Liver (tissue), 9 donors: ENCODE measurements around the gene SHC4. TPM values are rescaled to one million over a fixed set of nuclear protein-coding genes. Genes with fewer than 3 reads are reported as not detected.

Experiments
- DNase-seq: peaks from one replicate; pipeline ENCODE4 v3.0.0-alpha.2; 2017; ENCODE audit warnings: low spot score
- H3K27ac ChIP-seq, 2 donors: one replicate each; pipeline ENCODE4 v1.7.0; 2013; ENCODE audit warnings: inconsistent platforms in 2 of 2, low read length in 2 of 2, control low read depth in 1 of 2, low read depth in 1 of 2, mild to moderate bottlenecking in 1 of 2
- H3K27me3 ChIP-seq, 4 donors: one replicate each; pipeline versions ENCODE4 v1.6.1 to v1.7.0; 2013; ENCODE audit warnings: low read length in 3 of 4, inconsistent platforms in 1 of 4, mild to moderate bottlenecking in 1 of 4, moderate library complexity in 1 of 4; ENCODE audit not compliant: control insufficient read depth in 4 of 4, insufficient read depth in 4 of 4
- H3K36me3 ChIP-seq, 4 donors: one replicate each; pipeline versions ENCODE4 v1.6.1 to v1.7.0; 2013; ENCODE audit warnings: low read length in 3 of 4, mild to moderate bottlenecking in 3 of 4, low read depth in 1 of 4, moderate library complexity in 1 of 4; ENCODE audit not compliant: control insufficient read depth in 4 of 4, insufficient read depth in 3 of 4
- H3K4me1 ChIP-seq, 4 donors: one replicate each; pipeline versions ENCODE4 v1.6.1 to v1.7.0; 2013; ENCODE audit warnings: low read length in 3 of 4, mild to moderate bottlenecking in 3 of 4, moderate library complexity in 1 of 4; ENCODE audit not compliant: control insufficient read depth in 4 of 4, insufficient read depth in 4 of 4
- H3K4me3 ChIP-seq, 3 donors: one replicate each; pipeline versions ENCODE4 v1.6.1 to v1.7.0; 2013; ENCODE audit warnings: low read length in 3 of 3, control low read depth in 1 of 3, low read depth in 1 of 3, mild to moderate bottlenecking in 1 of 3
- H3K9ac ChIP-seq, 2 donors: one replicate each; pipeline ENCODE4 v1.7.0; 2013; ENCODE audit warnings: low read length in 2 of 2, mild to moderate bottlenecking in 2 of 2, moderate library complexity in 2 of 2, control low read depth in 1 of 2, low read depth in 1 of 2
- H3K9me3 ChIP-seq, 4 donors: one replicate each; pipeline versions ENCODE4 v1.6.1 to v1.7.0; 2013; ENCODE audit warnings: low read length in 3 of 4; ENCODE audit not compliant: control insufficient read depth in 4 of 4
- EGR1 ChIP-seq, 2 donors: IDR thresholded peaks; 2 replicates each; pipeline ENCODE4 v1.6.1; 2016 to 2018; ENCODE audit warnings: antibody characterized with exemption in 2 of 2, low read depth in 2 of 2
- FOXA1 ChIP-seq: IDR thresholded peaks from 2 replicates; pipeline ENCODE4 v1.6.1; 2016; ENCODE audit warnings: antibody characterized with exemption
- GABPA ChIP-seq, 2 donors: IDR thresholded peaks in 1 of 2; conservative IDR thresholded peaks in 1 of 2; 2 replicates each; pipeline ENCODE4 v1.6.1; 2016; ENCODE audit warnings: antibody characterized with exemption in 2 of 2, mild to moderate bottlenecking in 1 of 2, moderate library complexity in 1 of 2
- HNF4A ChIP-seq, 2 donors: conservative IDR thresholded peaks; 2 replicates each; pipeline ENCODE4 v1.6.1; 2016; ENCODE audit warnings: antibody characterized with exemption in 2 of 2, mild to moderate bottlenecking in 2 of 2
- HNF4G ChIP-seq: IDR thresholded peaks from 2 replicates; pipeline ENCODE4 v1.6.1; 2016; ENCODE audit warnings: antibody characterized with exemption
- JUND ChIP-seq, 2 donors: IDR thresholded peaks; 2 replicates each; pipeline ENCODE4 v1.6.1; 2016; ENCODE audit warnings: antibody characterized with exemption in 2 of 2
- MAX ChIP-seq: IDR thresholded peaks from 2 replicates; pipeline ENCODE4 v1.6.1; 2016; ENCODE audit warnings: antibody characterized with exemption
- NR2F2 ChIP-seq: IDR thresholded peaks from 2 replicates; pipeline ENCODE4 v1.6.1; 2016; ENCODE audit warnings: antibody characterized with exemption
- RAD21 ChIP-seq, 2 donors: IDR thresholded peaks; 2 replicates each; pipeline ENCODE4 v1.6.1; 2016; ENCODE audit warnings: antibody characterized with exemption in 2 of 2, mild to moderate bottlenecking in 2 of 2
- REST ChIP-seq: IDR thresholded peaks from 2 replicates; pipeline ENCODE4 v1.6.1; 2016; ENCODE audit warnings: antibody characterized with exemption, mild to moderate bottlenecking
- RXRA ChIP-seq, 2 donors: IDR thresholded peaks; 2 replicates each; pipeline ENCODE4 v1.6.1; 2017 to 2018; ENCODE audit warnings: antibody characterized with exemption in 2 of 2, mild to moderate bottlenecking in 1 of 2
- SP1 ChIP-seq: IDR thresholded peaks from 2 replicates; pipeline ENCODE4 v1.6.1; 2018; ENCODE audit warnings: antibody characterized with exemption, mild to moderate bottlenecking
- TAF1 ChIP-seq: conservative IDR thresholded peaks from 2 replicates; pipeline ENCODE4 v1.6.1; 2016; ENCODE audit warnings: antibody characterized with exemption, mild to moderate bottlenecking
- YY1 ChIP-seq: IDR thresholded peaks from 2 replicates; pipeline ENCODE4 v1.6.1; 2016; ENCODE audit warnings: antibody characterized with exemption, mild to moderate bottlenecking
- WGBS: extraction: QIAGEN DNeasy Blood & Tissue Kit; methylation state at CpG from one replicate; pipeline ENCODE4 v1.1.7; 2013; 5-methylcytosine and 5-hydroxymethylcytosine counted together
- polyA plus RNA-seq, 2 donors: library from polyadenylated mRNA; stranded (reverse) in 1 of 2; unstranded in 1 of 2; fragments of 200-250 nt in 1 of 2; fragments of >200 nt in 1 of 2; fragmentation: Nextera tagmentation in 1 of 2; extraction: Ambion mirVana in 1 of 2; gene quantifications; one replicate each; pipeline versions ENCODE4 v1.2.1 to v1.2.3, GENCODE V29; 2013 to 2015
- total RNA-seq, 2 donors: library from RNA; depleted of rRNA; stranded (reverse); fragments of >200 nt; gene quantifications; one replicate each; pipeline ENCODE4 v1.2.3, GENCODE V29; 2014
- TF ChIP-seq, protein P1 (sequence below): IDR thresholded peaks from 2 replicates; pipeline ENCODE4 v1.6.1; 2016; ENCODE audit warnings: antibody characterized with exemption
- TF ChIP-seq, protein P2 (sequence below): fragments of 150-350 bp; IDR thresholded peaks from 2 replicates; pipeline ENCODE4 v1.5.1; 2017; ENCODE audit warnings: improper control_type of control experiment, low read depth, low read length; ENCODE audit not compliant: missing input control
- donor health status: healthy.
- donor health status: healthy.
- donor health status: healthy.
- donor health status: healthy.
- donor health status: healthy.

The SHC4 gene
- total and polyA plus RNA-seq, 4 donors: under 0.01 to 0.19 (median 0.05) TPM

DNA sequence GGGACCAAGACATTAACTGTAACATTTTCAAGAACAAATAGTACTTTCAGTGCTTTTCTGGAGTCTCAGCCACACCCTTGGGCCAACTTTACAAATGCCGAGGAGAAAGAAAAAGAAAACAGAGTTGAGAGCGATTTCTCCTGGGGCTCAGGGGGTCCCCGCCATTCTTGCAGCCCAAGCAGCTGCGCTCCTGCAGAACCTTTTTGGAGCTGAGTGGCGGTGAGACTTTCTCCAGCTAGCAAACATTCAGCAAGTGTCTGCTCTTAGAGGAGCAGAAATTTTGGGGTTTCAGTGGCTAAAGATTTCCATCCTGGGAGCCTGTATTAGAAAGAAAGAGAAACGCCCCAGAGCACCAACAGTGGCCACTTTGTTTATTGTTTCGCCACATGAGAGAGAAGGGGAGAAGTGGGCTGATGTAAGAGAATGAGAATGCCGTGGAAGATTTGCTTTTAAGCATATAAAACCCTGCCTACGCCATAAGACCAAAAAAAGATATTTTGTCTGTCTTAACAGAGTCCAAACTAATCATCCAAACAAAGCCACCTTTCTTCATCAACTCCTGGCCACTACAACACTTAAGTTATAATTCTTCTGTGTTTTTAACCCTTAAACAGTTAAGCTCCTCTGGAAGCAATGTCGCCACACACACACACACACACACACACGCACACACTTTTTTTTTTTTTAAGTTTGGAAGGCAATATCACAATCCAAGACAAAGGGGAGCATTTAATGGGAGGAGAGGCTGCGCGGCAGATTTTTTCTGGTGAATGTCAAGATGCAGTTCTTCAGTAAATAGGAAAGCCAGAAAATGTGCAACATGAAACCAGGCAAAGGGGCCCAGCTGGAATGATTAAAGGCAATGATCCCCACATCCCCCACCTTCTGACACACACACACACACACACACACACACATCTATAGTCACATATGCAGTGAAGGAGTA is 66.6 kb downstream of the SHC4 start:
- H3K9me3 ChIP-seq: no peaks in the 10 kb centered on the region
- DNase-seq: no peak
- TF ChIP-seq GABPA (IDR thresholded peaks at IDR 0.05 in 1 of 2, conservative IDR thresholded peaks at IDR 0.05 in 1 of 2): no peak
- no peak for TF ChIP-seq MAX
- no peak for TF ChIP-seq NR2F2
- no peak for TF ChIP-seq FOXA1
- TF ChIP-seq YY1: no peak
- TF ChIP-seq JUND (IDR thresholded peaks at IDR 0.05): no peak
- H3K9ac ChIP-seq: no peak overlapping the region
- H3K36me3 ChIP-seq: no peaks in the 10 kb centered on the region
- 61% methylated on average over 13 of the region's 13 CpGs for WGBS
- H3K27ac ChIP-seq: no peak overlapping the region
- H3K4me1 ChIP-seq: no peaks in the 10 kb centered on the region
- no peak overlapping the region for H3K4me3 ChIP-seq
- H3K27me3 ChIP-seq: no peaks in the 10 kb centered on the region

DNA sequence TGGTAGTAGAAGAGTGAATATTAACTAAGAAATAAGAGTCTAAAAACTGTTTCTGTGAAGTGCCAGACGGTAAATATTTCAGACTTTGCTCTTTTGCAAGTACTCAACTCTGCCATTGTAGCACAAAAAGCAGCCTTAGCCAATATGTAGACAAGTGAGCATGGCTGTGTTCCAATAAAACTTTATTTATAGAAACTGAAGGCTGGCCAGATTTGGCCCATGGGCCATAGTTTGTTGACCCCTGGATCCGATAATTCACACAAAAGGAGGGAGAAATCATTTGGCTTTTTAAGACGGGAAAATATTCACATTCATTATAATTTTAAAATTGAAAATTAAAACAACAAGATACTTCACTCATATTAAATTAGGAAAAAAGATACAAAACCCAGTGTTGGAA is 70.4 kb downstream of the SHC4 start:
- TF ChIP-seq TAF1: no peak
- TF ChIP-seq NR2F2: no peak
- no peak for TF ChIP-seq JUND (IDR thresholded peaks at IDR 0.05)
- TF ChIP-seq HNF4A (conservative IDR thresholded peaks at IDR 0.05): no peak
- TF ChIP-seq, protein P1, sequence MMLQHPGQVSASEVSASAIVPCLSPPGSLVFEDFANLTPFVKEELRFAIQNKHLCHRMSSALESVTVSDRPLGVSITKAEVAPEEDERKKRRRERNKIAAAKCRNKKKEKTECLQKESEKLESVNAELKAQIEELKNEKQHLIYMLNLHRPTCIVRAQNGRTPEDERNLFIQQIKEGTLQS: no peak
- no peak for TF ChIP-seq HNF4G
- TF ChIP-seq, protein P2, sequence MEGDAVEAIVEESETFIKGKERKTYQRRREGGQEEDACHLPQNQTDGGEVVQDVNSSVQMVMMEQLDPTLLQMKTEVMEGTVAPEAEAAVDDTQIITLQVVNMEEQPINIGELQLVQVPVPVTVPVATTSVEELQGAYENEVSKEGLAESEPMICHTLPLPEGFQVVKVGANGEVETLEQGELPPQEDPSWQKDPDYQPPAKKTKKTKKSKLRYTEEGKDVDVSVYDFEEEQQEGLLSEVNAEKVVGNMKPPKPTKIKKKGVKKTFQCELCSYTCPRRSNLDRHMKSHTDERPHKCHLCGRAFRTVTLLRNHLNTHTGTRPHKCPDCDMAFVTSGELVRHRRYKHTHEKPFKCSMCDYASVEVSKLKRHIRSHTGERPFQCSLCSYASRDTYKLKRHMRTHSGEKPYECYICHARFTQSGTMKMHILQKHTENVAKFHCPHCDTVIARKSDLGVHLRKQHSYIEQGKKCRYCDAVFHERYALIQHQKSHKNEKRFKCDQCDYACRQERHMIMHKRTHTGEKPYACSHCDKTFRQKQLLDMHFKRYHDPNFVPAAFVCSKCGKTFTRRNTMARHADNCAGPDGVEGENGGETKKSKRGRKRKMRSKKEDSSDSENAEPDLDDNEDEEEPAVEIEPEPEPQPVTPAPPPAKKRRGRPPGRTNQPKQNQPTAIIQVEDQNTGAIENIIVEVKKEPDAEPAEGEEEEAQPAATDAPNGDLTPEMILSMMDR: no peak
- TF ChIP-seq RAD21 (IDR thresholded peaks at IDR 0.05): no peak
- no peak for TF ChIP-seq YY1
- no peak for TF ChIP-seq SP1
- TF ChIP-seq RXRA (IDR thresholded peaks at IDR 0.05): no peak
- no peak for TF ChIP-seq GABPA (IDR thresholded peaks at IDR 0.05 in 1 of 2, conservative IDR thresholded peaks at IDR 0.05 in 1 of 2)
- TF ChIP-seq EGR1 (IDR thresholded peaks at IDR 0.05; ENCODE audit: low read depth in 2 of 2): no peak
- TF ChIP-seq REST: no peak
- DNase-seq: no peak
- WGBS: 60% methylated on average over 3 of the region's 3 CpGs

More for the DNA sequence above, 70.4 kb downstream of the SHC4 start:
- no peaks in the 10 kb centered on the region for H3K4me1 ChIP-seq
- no peak overlapping the region for H3K9ac ChIP-seq
- H3K9me3 ChIP-seq: no peaks in the 10 kb centered on the region
- no peaks in the 10 kb centered on the region for H3K27me3 ChIP-seq
- H3K4me3 ChIP-seq: no peak overlapping the region
- H3K27ac ChIP-seq: no peak overlapping the region
- H3K36me3 ChIP-seq: no peaks in the 10 kb centered on the region
